ENCODE results near the gene ENKUR. TPM values are rescaled to one million over a fixed set of nuclear protein-coding genes. Genes with fewer than 3 reads are reported as not detected.

The ENKUR gene
- total RNA-seq, 1 donor from 2014 or later = not detected

GRCh38 chr10:24965051-24965450 lies 50.9 kb downstream of the ENKUR start:
- DNase-seq = no peak
- no peak for TF ChIP-seq CTCF (IDR thresholded peaks at IDR 0.05; ENCODE audit: partially characterized antibody, unreplicated experiment)
- H3K27me3 Mint-ChIP-seq (ENCODE audit: unreplicated experiment) = no peaks in the 10 kb centered on the region
- H3K4me3 Mint-ChIP-seq (ENCODE audit: unreplicated experiment) = no peak overlapping the region
- no peaks in the 10 kb centered on the region for H3K9me3 Mint-ChIP-seq (ENCODE audit: unreplicated experiment)
- H3K4me1 Mint-ChIP-seq (ENCODE audit: low read depth, unreplicated experiment) = no peaks in the 10 kb centered on the region
- no peaks in the 10 kb centered on the region for H3K36me3 Mint-ChIP-seq (ENCODE audit: unreplicated experiment)
- no peak overlapping the region for H3K27ac Mint-ChIP-seq (ENCODE audit: unreplicated experiment)

GRCh38 chr10:24963521-24964041 lies 52.4 kb downstream of the ENKUR start:
- no peak for TF ChIP-seq CTCF (IDR thresholded peaks at IDR 0.05; ENCODE audit: partially characterized antibody, unreplicated experiment)
- Mint-ChIP-seq H3K9me3 (ENCODE audit: unreplicated experiment) (no peaks in the 10 kb centered on the region), H3K27me3 (ENCODE audit: unreplicated experiment) (no peaks in the 10 kb centered on the region), H3K4me1 (ENCODE audit: low read depth, unreplicated experiment) (no peaks in the 10 kb centered on the region), H3K27ac (ENCODE audit: unreplicated experiment) (no peak overlapping the region), H3K36me3 (ENCODE audit: unreplicated experiment) (no peaks in the 10 kb centered on the region), H3K4me3 (ENCODE audit: unreplicated experiment) (no peak overlapping the region)
- DNase-seq = no peak

GRCh38 chr10:24962995-24963394 lies 53.0 kb downstream of the ENKUR start:
- no peaks in the 10 kb centered on the region for H3K27me3 Mint-ChIP-seq (ENCODE audit: unreplicated experiment)
- no peak for TF ChIP-seq CTCF (IDR thresholded peaks at IDR 0.05; ENCODE audit: partially characterized antibody, unreplicated experiment)
- no peaks in the 10 kb centered on the region for H3K4me1 Mint-ChIP-seq (ENCODE audit: low read depth, unreplicated experiment)

GRCh38 chr10:24961582-24961981 lies 54.4 kb downstream of the ENKUR start:
- H3K4me3 Mint-ChIP-seq (ENCODE audit: unreplicated experiment) = no peak overlapping the region
- H3K4me1 Mint-ChIP-seq (ENCODE audit: low read depth, unreplicated experiment) = no peaks in the 10 kb centered on the region
- no peaks in the 10 kb centered on the region for H3K27me3 Mint-ChIP-seq (ENCODE audit: unreplicated experiment)
- TF ChIP-seq CTCF (IDR thresholded peaks at IDR 0.05; ENCODE audit: partially characterized antibody, unreplicated experiment) = no peak
- no peak for DNase-seq
- H3K36me3 Mint-ChIP-seq (ENCODE audit: unreplicated experiment) = no peaks in the 10 kb centered on the region
- peaks cover 1% of the 10 kb centered on the region for H3K9me3 Mint-ChIP-seq (ENCODE audit: unreplicated experiment)
- no peak overlapping the region for H3K27ac Mint-ChIP-seq (ENCODE audit: unreplicated experiment)

More at GRCh38 chr10:24962995-24963394, 53.0 kb downstream of the ENKUR start:
- Mint-ChIP-seq H3K4me3 (ENCODE audit: unreplicated experiment) (no peak overlapping the region), H3K36me3 (ENCODE audit: unreplicated experiment) (no peaks in the 10 kb centered on the region), H3K9me3 (ENCODE audit: unreplicated experiment) (no peaks in the 10 kb centered on the region), H3K27ac (ENCODE audit: unreplicated experiment) (no peak overlapping the region)
- no peak for DNase-seq

- H3K36me3 Mint-ChIP-seq (ENCODE audit: unreplicated experiment) = no peaks in the 10 kb centered on the region
- no peak overlapping the region for H3K4me3 Mint-ChIP-seq (ENCODE audit: unreplicated experiment)
- peaks cover 1% of the 10 kb centered on the region for H3K9me3 Mint-ChIP-seq (ENCODE audit: unreplicated experiment)
- DNase-seq = no peak
- no peak overlapping the region for H3K27ac Mint-ChIP-seq (ENCODE audit: unreplicated experiment)
- TF ChIP-seq CTCF (IDR thresholded peaks at IDR 0.05; ENCODE audit: partially characterized antibody, unreplicated experiment) = no peak
- no peaks in the 10 kb centered on the region for H3K4me1 Mint-ChIP-seq (ENCODE audit: low read depth, unreplicated experiment)
- H3K27me3 Mint-ChIP-seq (ENCODE audit: unreplicated experiment) = peaks cover 1% of the 10 kb centered on the region
Observed at GRCh38 chr10:24959382-24959730, 56.6 kb downstream of the ENKUR start.

Measured in glutamatergic neuron (in vitro differentiated cells).